Mammary epithelial cell (primary cell): Measurements from ENCODE around the gene C9orf153.

Experiments used
- CTCF ChIP-seq, 2 donors: IDR thresholded peaks in 1 of 2; conservative IDR thresholded peaks in 1 of 2; 2 replicates each; pipeline ENCODE4 v1.5.1; 2011 to 2012; ENCODE audit warnings: inconsistent platforms in 2 of 2, low read length in 2 of 2, mild to moderate bottlenecking in 2 of 2, control low read depth in 1 of 2, low read depth in 1 of 2; ENCODE audit not compliant: insufficient read depth in 1 of 2; ENCODE audit errors: extremely low read depth in 1 of 2
- EZH2 ChIP-seq: IDR thresholded peaks from 2 replicates; pipeline ENCODE4 v1.6.1; 2012; ENCODE audit warnings: low read length, inconsistent platforms, borderline replicate concordance

GRCh38 chr9:86285261-86285660 lies 25.8 kb upstream of the C9orf153 start:
- no peak for TF ChIP-seq CTCF (conservative IDR thresholded peaks at IDR 0.05 in 1 of 2, IDR thresholded peaks at IDR 0.05 in 1 of 2; ENCODE audit: extremely low read depth in 1 of 2, insufficient read depth in 1 of 2, low read depth in 1 of 2, low read length in 2 of 2)
- no peak for TF ChIP-seq EZH2
